Nephron (organoid): ENCODE results near the gene ROS1.

Experiments
- H3K27ac Mint-ChIP-seq, 3 experiments: 2 replicates each; pipeline ENCODE4 v1.8.0; 2020; ENCODE audit warnings: mixed read lengths in 3 of 3, mild to moderate bottlenecking in 2 of 3, moderate library complexity in 1 of 3
- H3K27me3 Mint-ChIP-seq: 2 replicates; pipeline ENCODE4 v1.8.0; 2021; ENCODE audit warnings: low read depth, mild to moderate bottlenecking, moderate library complexity, mixed read lengths
- H3K36me3 Mint-ChIP-seq: 2 replicates; pipeline ENCODE4 v1.8.0; 2020; ENCODE audit warnings: low read depth, mixed read lengths
- H3K4me1 Mint-ChIP-seq: 2 replicates; pipeline ENCODE4 v1.8.0; 2020; ENCODE audit warnings: mixed read lengths
- H3K4me3 Mint-ChIP-seq, 3 experiments: 2 replicates each; pipeline ENCODE4 v1.8.0; 2020; ENCODE audit warnings: mild to moderate bottlenecking in 3 of 3, mixed read lengths in 3 of 3, moderate library complexity in 2 of 3
- H3K9me3 Mint-ChIP-seq: 2 replicates; pipeline ENCODE4 v1.8.0; 2020; ENCODE audit warnings: mixed read lengths
- TF ChIP-seq, protein P1 (sequence below), 3 experiments: fragments of 200-600 bp; sonication (generic); IDR thresholded peaks; one replicate each; pipeline ENCODE4 v1.5.0; 2021; ENCODE audit warnings: antibody characterized with exemption in 3 of 3; ENCODE audit not compliant: unreplicated experiment in 3 of 3

ROS1 gene

GRCh38 chr6:117329926-117330325 lies 95.8 kb downstream of the ROS1 start:
- Mint-ChIP-seq H3K27me3 (no peaks in the 10 kb centered on the region), H3K27ac (no peak overlapping the region), H3K4me1 (peaks cover 4% of the 10 kb centered on the region), H3K9me3 (peaks cover 26% of the 10 kb centered on the region), H3K4me3 (no peak overlapping the region), H3K36me3 (no peaks in the 10 kb centered on the region)
- TF ChIP-seq, protein P1, sequence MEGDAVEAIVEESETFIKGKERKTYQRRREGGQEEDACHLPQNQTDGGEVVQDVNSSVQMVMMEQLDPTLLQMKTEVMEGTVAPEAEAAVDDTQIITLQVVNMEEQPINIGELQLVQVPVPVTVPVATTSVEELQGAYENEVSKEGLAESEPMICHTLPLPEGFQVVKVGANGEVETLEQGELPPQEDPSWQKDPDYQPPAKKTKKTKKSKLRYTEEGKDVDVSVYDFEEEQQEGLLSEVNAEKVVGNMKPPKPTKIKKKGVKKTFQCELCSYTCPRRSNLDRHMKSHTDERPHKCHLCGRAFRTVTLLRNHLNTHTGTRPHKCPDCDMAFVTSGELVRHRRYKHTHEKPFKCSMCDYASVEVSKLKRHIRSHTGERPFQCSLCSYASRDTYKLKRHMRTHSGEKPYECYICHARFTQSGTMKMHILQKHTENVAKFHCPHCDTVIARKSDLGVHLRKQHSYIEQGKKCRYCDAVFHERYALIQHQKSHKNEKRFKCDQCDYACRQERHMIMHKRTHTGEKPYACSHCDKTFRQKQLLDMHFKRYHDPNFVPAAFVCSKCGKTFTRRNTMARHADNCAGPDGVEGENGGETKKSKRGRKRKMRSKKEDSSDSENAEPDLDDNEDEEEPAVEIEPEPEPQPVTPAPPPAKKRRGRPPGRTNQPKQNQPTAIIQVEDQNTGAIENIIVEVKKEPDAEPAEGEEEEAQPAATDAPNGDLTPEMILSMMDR (IDR thresholded peaks at IDR 0.05; ENCODE audit: unreplicated experiment in 3 of 3) = no peak

GRCh38 chr6:117328500-117328899 lies 97.2 kb downstream of the ROS1 start:
- peaks cover 8% of the 10 kb centered on the region for H3K4me1 Mint-ChIP-seq
- no peaks in the 10 kb centered on the region for H3K27me3 Mint-ChIP-seq
- H3K27ac Mint-ChIP-seq = no peak overlapping the region
- no peaks in the 10 kb centered on the region for H3K36me3 Mint-ChIP-seq
- H3K4me3 Mint-ChIP-seq = no peak overlapping the region
- H3K9me3 Mint-ChIP-seq = peaks cover 23% of the 10 kb centered on the region
- TF ChIP-seq, protein P1 (IDR thresholded peaks at IDR 0.05; ENCODE audit: unreplicated experiment in 3 of 3) = no peak

DNA sequence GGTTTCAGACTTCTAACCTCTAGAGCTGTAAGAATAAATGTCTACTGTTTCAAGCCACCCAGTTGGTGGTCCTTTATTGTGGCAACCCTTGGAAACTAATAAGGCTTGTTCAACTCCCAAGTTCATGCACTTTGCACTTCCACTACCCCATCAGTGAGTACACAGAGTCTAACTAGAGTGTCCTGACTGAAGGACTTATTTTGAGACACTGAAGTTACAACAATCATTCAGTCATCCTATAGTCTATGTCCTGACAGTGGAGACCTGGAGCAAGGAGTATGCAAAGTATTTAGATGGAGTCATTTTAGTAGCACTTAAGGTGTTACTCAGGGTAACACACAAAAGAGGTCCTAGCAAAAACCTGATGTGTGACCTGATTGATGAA lies 97.7 kb downstream of the ROS1 start:
- Mint-ChIP-seq H3K27ac (no peak overlapping the region), H3K36me3 (no peaks in the 10 kb centered on the region), H3K9me3 (peaks cover 23% of the 10 kb centered on the region), H3K4me1 (peaks cover 12% of the 10 kb centered on the region), H3K27me3 (no peaks in the 10 kb centered on the region), H3K4me3 (no peak overlapping the region)
- TF ChIP-seq, protein P1 (IDR thresholded peaks at IDR 0.05; ENCODE audit: unreplicated experiment in 3 of 3) = no peak

DNA sequence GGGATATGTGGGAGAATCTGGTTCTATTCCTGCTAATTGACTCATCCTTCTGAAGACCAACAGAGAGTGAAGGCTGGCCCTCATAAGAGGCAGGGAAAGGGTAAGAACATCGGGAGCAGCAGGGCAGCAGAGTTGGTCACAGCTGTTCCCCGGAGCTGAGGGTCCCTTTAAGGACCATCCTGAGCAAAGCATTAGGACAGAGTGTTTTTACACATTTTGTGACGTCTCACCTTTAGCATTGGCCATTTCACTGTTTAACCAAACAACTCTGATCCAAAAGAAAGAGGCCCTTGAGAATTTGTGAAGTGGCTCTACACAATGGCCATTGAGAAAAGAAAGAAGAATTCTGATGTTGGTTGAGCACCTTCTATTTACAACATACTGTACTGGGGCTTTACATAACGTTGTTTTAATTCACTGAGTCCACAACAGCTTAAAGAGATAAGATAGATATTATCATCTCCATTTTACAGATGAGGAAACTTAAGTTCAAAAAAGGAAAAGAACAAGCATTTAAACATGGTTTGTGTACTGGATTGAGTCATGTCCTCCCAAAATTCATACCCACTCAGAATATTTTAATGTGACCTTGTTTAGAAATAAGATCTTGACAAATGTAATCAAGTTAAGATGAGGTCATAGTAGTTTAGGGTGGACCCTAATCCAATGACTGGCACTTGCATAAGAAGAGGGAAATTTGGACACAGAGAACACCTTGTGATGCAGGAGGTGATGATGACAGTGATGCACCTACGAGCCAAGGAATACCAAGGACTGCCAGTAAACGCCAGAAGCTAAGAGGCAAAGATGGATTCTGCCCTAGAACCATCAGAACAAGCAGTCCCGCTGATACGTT lies 98.4 kb downstream of the ROS1 start:
- Mint-ChIP-seq H3K4me3 (no peak overlapping the region), H3K36me3 (no peaks in the 10 kb centered on the region), H3K27ac (no peak overlapping the region), H3K9me3 (peaks cover 18% of the 10 kb centered on the region), H3K27me3 (no peaks in the 10 kb centered on the region), H3K4me1 (peaks cover 17% of the 10 kb centered on the region)
- TF ChIP-seq, protein P1 (IDR thresholded peaks at IDR 0.05; ENCODE audit: unreplicated experiment in 3 of 3) = no peak

GRCh38 chr6:117326396-117326795 lies 99.3 kb downstream of the ROS1 start:
- Mint-ChIP-seq H3K4me1 (peaks cover 21% of the 10 kb centered on the region), H3K27me3 (no peaks in the 10 kb centered on the region), H3K9me3 (peaks cover 10% of the 10 kb centered on the region), H3K36me3 (no peaks in the 10 kb centered on the region), H3K4me3 (no peak overlapping the region), H3K27ac (no peak overlapping the region)
- TF ChIP-seq, protein P1 (IDR thresholded peaks at IDR 0.05; ENCODE audit: unreplicated experiment in 3 of 3) = no peak

DNA sequence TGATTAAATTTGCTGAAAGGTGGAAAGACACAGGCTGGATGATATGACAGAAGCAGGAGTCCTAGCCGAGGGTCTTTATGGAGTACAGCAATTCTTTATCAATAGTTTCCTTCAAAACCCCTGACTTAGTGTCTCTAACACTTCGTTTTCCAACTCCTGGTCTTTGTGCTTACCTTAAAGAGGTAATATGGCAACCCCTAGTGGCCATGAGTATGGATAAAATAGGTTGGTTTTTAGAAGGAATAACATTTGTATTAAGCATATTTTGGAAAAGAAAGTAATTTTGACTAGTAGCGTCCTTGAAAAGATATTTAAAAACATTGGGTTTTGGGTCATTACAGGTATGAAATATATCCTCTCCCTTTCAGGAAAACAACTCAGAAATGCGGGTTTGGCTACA lies 108.5 kb downstream of the ROS1 start:
- H3K9me3 Mint-ChIP-seq = no peaks in the 10 kb centered on the region
- H3K36me3 Mint-ChIP-seq = no peaks in the 10 kb centered on the region
- TF ChIP-seq, protein P1 (IDR thresholded peaks at IDR 0.05; ENCODE audit: unreplicated experiment in 3 of 3) = peak; percentile 46 to 50 (median 49)
- peaks cover 3% of the 10 kb centered on the region for H3K4me1 Mint-ChIP-seq
- H3K27ac Mint-ChIP-seq = no peak overlapping the region
- no peak overlapping the region for H3K4me3 Mint-ChIP-seq
- H3K27me3 Mint-ChIP-seq = no peaks in the 10 kb centered on the region
